Hepatocyte (in vitro differentiated cells): ENCODE measurements around the gene RUNDC3A. TPM values are rescaled to one million over a fixed set of nuclear protein-coding genes. Genes with fewer than 3 reads are reported as not detected.

Source experiments
- DNase-seq: peaks from one replicate; pipeline ENCODE4 v3.0.0-alpha.2; 2016; ENCODE audit warnings: low spot score
- H2AFZ ChIP-seq: fragments of 200-600 bp; sonication (generic); 2 replicates; pipeline ENCODE4 v1.6.0; 2016; ENCODE audit warnings: antibody characterized with exemption, mild to moderate bottlenecking
- H3K27ac ChIP-seq: fragments of 200-600 bp; sonication (generic); 2 replicates; pipeline ENCODE4 v1.5.1; 2016; ENCODE audit warnings: mild to moderate bottlenecking
- H3K27me3 ChIP-seq: fragments of 200-600 bp; sonication (generic); 2 replicates; pipeline ENCODE4 v1.6.1; 2016
- H3K36me3 ChIP-seq: fragments of 200-600 bp; sonication (generic); replicated peaks from 2 replicates; pipeline ENCODE4 v1.5.1; 2016; ENCODE audit warnings: low read depth; ENCODE audit not compliant: insufficient read depth
- H3K4me1 ChIP-seq: fragments of 200-600 bp; sonication (generic); 2 replicates; pipeline ENCODE4 v1.5.1; 2016; ENCODE audit warnings: mild to moderate bottlenecking, moderate library complexity; ENCODE audit not compliant: insufficient read depth
- H3K4me2 ChIP-seq: fragments of 200-600 bp; sonication (generic); 2 replicates; pipeline ENCODE4 v1.6.0; 2016
- H3K4me3 ChIP-seq: fragments of 200-600 bp; sonication (generic); 2 replicates; pipeline ENCODE4 v1.5.1; 2016; ENCODE audit warnings: mild to moderate bottlenecking
- H3K79me2 ChIP-seq: fragments of 200-600 bp; sonication (generic); 2 replicates; pipeline ENCODE4 v1.6.0; 2017; ENCODE audit warnings: mild to moderate bottlenecking
- H3K9me2 ChIP-seq: fragments of 200-600 bp; sonication (generic); replicated peaks from 2 replicates; pipeline ENCODE4 v1.6.0; 2017; ENCODE audit warnings: mild to moderate bottlenecking; ENCODE audit not compliant: insufficient read depth
- H3K9me3 ChIP-seq: fragments of 200-600 bp; sonication (generic); 2 replicates; pipeline ENCODE4 v1.5.1; 2016; ENCODE audit warnings: low read depth, mild to moderate bottlenecking
- H4K20me1 ChIP-seq: fragments of 200-600 bp; sonication (generic); 2 replicates; pipeline ENCODE4 v1.6.0; 2016; ENCODE audit warnings: mild to moderate bottlenecking; ENCODE audit not compliant: insufficient read depth, poor library complexity, severe bottlenecking
- EZH2 ChIP-seq: fragments of 200-600 bp; sonication (generic); IDR thresholded peaks from 2 replicates; pipeline ENCODE4 v1.6.1; 2016; ENCODE audit warnings: antibody characterized with exemption, mild to moderate bottlenecking, borderline replicate concordance
- EZH2phosphoT487 ChIP-seq: fragments of 200-600 bp; sonication (generic); IDR thresholded peaks from one replicate; pipeline ENCODE4 v1.6.1; 2018; ENCODE audit warnings: antibody characterized with exemption, mild to moderate bottlenecking, low read depth, moderate library complexity; ENCODE audit not compliant: unreplicated experiment, severe bottlenecking
- WGBS: methylation state at CpG from one replicate; pipeline ENCODE4 v1.1.6; 2016; ENCODE audit warnings: low lambda C conversion rate; ENCODE audit errors: missing lambda C conversion rate; 5-methylcytosine and 5-hydroxymethylcytosine counted together
- polyA plus RNA-seq: library from polyadenylated mRNA; unstranded; fragments of >200 nt; fragmentation: Nextera tagmentation; extraction: Ambion mirVana; gene quantifications from 2 replicates; pipeline ENCODE4 v1.2.1, GENCODE V29; 2016
- total RNA-seq: library from RNA; depleted of rRNA; stranded (reverse); fragments of >200 nt; gene quantifications from 2 replicates; pipeline ENCODE4 v1.2.3, GENCODE V29; 2014
- TF ChIP-seq, protein P1 (sequence below): fragments of 200-600 bp; sonication (generic); IDR thresholded peaks from 2 replicates; pipeline ENCODE4 v1.5.1; 2016; ENCODE audit warnings: antibody characterized with exemption, mild to moderate bottlenecking; ENCODE audit not compliant: poor library complexity

The RUNDC3A gene
- total and polyA plus RNA-seq, 2 experiments from 2014 or later = 0.40 to 2.1 TPM

DNA sequence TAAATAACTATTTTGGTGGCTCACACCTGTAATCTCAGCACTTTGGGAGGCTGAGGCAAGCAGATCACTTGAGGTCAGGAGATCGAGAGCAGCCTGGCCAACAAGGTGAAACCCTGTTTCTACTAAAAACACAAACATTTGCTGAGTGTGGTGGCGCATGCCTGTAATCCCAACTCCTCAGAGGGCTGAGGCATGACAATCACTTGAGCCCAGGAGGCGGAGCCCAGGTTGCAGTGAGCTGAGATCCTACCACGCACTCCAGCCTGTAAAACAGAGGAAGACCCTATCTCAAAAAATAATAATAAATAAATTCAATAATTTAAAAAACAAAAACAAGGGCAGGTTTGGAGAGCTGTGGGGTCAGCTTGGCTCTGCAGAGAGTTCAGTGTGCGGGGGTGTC is 34.8 kb upstream of the RUNDC3A start:
- no peaks in the 10 kb centered on the region for H3K9me2 ChIP-seq
- H3K27me3 ChIP-seq = no peaks in the 10 kb centered on the region
- H2AFZ ChIP-seq = no peak overlapping the region
- H3K9me3 ChIP-seq = no peaks in the 10 kb centered on the region
- no peaks in the 10 kb centered on the region for H3K36me3 ChIP-seq
- H3K79me2 ChIP-seq = no peaks in the 10 kb centered on the region
- WGBS = 63% methylated on average over 5 of the region's 5 CpGs
- H3K4me1 ChIP-seq = no peaks in the 10 kb centered on the region
- H3K4me2 ChIP-seq = no peak overlapping the region
- no peak overlapping the region for H3K4me3 ChIP-seq
- H4K20me1 ChIP-seq = no peaks in the 10 kb centered on the region
- H3K27ac ChIP-seq = no peak overlapping the region
- TF ChIP-seq, protein P1, sequence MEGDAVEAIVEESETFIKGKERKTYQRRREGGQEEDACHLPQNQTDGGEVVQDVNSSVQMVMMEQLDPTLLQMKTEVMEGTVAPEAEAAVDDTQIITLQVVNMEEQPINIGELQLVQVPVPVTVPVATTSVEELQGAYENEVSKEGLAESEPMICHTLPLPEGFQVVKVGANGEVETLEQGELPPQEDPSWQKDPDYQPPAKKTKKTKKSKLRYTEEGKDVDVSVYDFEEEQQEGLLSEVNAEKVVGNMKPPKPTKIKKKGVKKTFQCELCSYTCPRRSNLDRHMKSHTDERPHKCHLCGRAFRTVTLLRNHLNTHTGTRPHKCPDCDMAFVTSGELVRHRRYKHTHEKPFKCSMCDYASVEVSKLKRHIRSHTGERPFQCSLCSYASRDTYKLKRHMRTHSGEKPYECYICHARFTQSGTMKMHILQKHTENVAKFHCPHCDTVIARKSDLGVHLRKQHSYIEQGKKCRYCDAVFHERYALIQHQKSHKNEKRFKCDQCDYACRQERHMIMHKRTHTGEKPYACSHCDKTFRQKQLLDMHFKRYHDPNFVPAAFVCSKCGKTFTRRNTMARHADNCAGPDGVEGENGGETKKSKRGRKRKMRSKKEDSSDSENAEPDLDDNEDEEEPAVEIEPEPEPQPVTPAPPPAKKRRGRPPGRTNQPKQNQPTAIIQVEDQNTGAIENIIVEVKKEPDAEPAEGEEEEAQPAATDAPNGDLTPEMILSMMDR = no peak
- TF ChIP-seq EZH2phosphoT487 (no peak), EZH2 (no peak)
- no peak for DNase-seq

DNA sequence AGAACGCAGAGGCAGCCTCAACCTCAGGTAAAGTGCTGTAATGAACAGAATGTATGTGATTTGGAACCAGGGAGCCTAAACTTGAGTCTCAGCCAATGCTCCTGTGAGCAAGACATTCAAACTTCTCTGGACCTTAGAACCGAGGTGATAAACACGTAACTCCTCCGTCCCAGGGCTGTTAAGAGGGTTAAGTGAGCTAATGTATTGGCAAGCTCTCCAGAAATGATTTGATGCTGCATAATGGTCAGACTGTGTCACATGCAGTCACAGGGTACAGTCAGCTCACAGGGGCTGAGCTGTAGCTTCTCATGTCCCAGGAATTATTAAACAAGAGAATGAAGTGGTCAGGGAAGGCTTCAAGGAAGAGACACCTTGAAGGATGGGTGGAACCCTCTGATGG is 30.4 kb upstream of the RUNDC3A start:
- Histone ChIP-seq H3K27me3 (no peaks in the 10 kb centered on the region), H2AFZ (no peak overlapping the region), H3K9me3 (no peaks in the 10 kb centered on the region), H3K4me3 (no peak overlapping the region), H3K36me3 (no peaks in the 10 kb centered on the region), H3K79me2 (no peaks in the 10 kb centered on the region), H3K9me2 (no peaks in the 10 kb centered on the region), H3K4me2 (no peak overlapping the region), H3K4me1 (no peaks in the 10 kb centered on the region), H4K20me1 (no peaks in the 10 kb centered on the region), H3K27ac (no peak overlapping the region)
- TF ChIP-seq, protein P1 = no peak
- TF ChIP-seq EZH2phosphoT487 = no peak
- TF ChIP-seq EZH2 = no peak
- WGBS = 88% methylated on average over 4 of the region's 4 CpGs
- DNase-seq = no peak

DNA sequence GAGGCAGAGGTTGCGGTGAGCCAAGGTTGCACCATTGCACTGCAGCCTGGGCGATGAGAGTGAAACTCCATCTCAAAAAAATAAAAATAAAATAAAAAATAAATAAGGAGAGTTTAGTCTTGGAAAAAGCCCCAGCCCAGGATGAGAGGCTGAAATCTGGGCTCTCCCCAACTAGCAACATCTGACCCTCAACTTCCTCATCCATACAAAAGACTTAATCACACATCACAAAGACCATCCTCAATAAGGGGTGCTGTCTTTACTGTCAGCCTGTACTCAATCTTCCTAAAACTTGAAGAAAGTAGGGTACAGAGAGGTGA is 29.1 kb upstream of the RUNDC3A start:
- Histone ChIP-seq H3K4me3 (no peak overlapping the region), H2AFZ (no peak overlapping the region), H4K20me1 (no peaks in the 10 kb centered on the region), H3K36me3 (no peaks in the 10 kb centered on the region), H3K4me1 (no peaks in the 10 kb centered on the region), H3K79me2 (no peaks in the 10 kb centered on the region), H3K4me2 (no peak overlapping the region), H3K9me3 (no peaks in the 10 kb centered on the region), H3K27ac (no peak overlapping the region), H3K9me2 (no peaks in the 10 kb centered on the region), H3K27me3 (no peaks in the 10 kb centered on the region)
- 100% methylated on average over 2 of the region's 2 CpGs for WGBS
- TF ChIP-seq EZH2phosphoT487 (no peak), EZH2 (no peak)
- TF ChIP-seq, protein P1 = no peak
- no peak for DNase-seq
